ES-I3 (cell line): ENCODE measurements around the gene GJB4.
A peak's percentile ranks its signal among the peaks of the same experiment; 100 is the strongest.
"Not testable (repeated sequence)": the region's sequence is repeated elsewhere in the genome, so short reads cannot be mapped to it uniquely, and the experiment has no call there.

Experiments used
- H3K36me3 ChIP-seq: 2 replicates; pipeline ENCODE4 v1.6.1; 2013; ENCODE audit warnings: mild to moderate bottlenecking, low read length, control low read depth, moderate library complexity; ENCODE audit not compliant: insufficient read depth
- H3K4me1 ChIP-seq: 2 replicates; pipeline ENCODE4 v1.6.1; 2013; ENCODE audit warnings: mild to moderate bottlenecking, control low read depth, low read length; ENCODE audit not compliant: insufficient read depth
- H3K9ac ChIP-seq: 2 replicates; pipeline ENCODE4 v1.6.1; 2013; ENCODE audit warnings: low read depth, mild to moderate bottlenecking, low read length, moderate library complexity
- H3K9me3 ChIP-seq: 2 replicates; pipeline ENCODE4 v1.6.1; 2013; ENCODE audit warnings: mild to moderate bottlenecking, low read length, moderate library complexity; ENCODE audit not compliant: control insufficient read depth, insufficient read depth

Gene GJB4

DNA sequence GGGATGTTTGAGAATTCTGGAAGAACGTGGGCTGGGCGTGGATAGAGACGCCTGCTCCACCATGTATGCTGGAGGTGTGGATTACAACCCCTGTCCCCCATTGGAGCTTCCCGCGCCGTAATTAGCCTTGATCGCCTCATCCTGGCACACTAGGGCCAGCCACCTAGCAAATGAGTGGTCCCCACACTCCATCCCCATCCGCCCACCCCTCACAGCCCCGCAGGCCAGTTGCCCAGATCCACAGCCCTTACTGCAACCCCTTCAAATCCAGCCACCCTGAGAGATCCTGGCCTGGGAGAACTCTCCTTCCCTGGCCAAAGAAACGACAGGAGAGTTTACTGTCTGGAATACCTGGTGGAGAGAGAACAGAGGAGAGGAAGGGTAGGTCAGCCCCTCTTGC lies 32.9 kb downstream of the GJB4 start:
- Histone ChIP-seq H3K36me3 (no peaks in the 10 kb centered on the region), H3K9me3 (no peaks in the 10 kb centered on the region), H3K4me1 (peaks cover 11% of the 10 kb centered on the region), H3K9ac (peak overlapping the region; percentile 32; the same call in 1 of the 2 replicates)

DNA sequence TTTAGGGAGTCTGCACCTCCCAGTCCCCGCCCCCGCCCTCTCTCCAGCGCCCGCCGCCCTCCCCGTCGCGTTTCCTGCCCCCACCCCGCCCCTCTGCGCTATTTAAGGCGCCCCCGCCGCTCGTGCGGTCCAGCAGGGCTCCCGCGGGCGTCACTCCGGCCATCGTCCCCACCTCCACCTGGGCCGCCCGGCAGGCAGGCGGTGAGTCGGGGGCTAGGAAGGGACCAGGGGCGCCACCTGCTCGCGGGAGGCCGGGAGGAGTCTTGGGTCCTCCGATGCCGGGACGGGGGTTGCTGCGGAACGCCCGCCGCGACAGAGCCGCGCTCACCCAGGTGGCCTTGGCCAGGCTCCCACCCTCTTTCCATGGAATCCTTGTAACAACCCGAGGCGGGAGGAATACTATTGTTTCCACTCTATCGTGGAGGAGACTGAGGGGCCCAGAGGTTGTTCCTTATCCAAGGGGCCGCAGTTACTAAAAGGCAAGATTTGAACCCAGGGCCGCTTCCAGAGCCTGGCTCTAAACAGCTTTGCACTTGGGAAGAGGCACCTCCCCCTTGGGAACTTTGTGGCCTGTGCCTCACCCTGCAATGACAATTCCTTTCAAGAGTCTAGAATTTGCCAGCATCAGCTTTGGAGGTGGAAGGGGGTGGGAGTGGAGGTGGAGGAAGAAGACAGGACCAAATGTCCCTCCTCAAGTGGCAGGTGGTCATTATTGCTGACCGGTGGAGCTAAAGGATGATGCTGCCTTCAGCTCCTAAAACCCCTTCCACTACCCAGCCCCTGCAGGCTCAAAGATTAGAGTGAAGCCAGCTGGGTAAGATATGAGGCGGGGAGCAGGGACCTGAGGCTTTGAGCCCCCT lies 33.6 kb downstream of the GJB4 start, which contains the start of gene GJA4:
Gene GJA4, plus strand, starts transcription at position 132 of the 860 bp plus-strand sequence. CDS start 1,215 bp downstream, outside the sequence.
- no peaks in the 10 kb centered on the region for H3K9me3 ChIP-seq
- H3K9ac ChIP-seq: peak within 1 kb of the TSS; percentile 55; the same call in 1 of the 2 replicates
- no peaks in the 10 kb centered on the region for H3K36me3 ChIP-seq
- peaks cover 12% of the 10 kb centered on the region for H3K4me1 ChIP-seq

GRCh38 chr1:34794001-34794789 lies 34.7 kb downstream of the GJB4 start:
- no peak overlapping the region for H3K9ac ChIP-seq
- peaks cover 12% of the 10 kb centered on the region for H3K4me1 ChIP-seq
- H3K36me3 ChIP-seq: no peaks in the 10 kb centered on the region
- no peaks in the 10 kb centered on the region for H3K9me3 ChIP-seq

DNA sequence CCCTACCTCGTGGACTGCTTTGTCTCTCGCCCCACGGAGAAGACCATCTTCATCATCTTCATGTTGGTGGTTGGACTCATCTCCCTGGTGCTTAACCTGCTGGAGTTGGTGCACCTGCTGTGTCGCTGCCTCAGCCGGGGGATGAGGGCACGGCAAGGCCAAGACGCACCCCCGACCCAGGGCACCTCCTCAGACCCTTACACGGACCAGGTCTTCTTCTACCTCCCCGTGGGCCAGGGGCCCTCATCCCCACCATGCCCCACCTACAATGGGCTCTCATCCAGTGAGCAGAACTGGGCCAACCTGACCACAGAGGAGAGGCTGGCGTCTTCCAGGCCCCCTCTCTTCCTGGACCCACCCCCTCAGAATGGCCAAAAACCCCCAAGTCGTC lies 35.2 kb downstream of the GJB4 start:
- H3K36me3 ChIP-seq: no peaks in the 10 kb centered on the region
- no peak overlapping the region for H3K9ac ChIP-seq
- peaks cover 12% of the 10 kb centered on the region for H3K4me1 ChIP-seq
- no peaks in the 10 kb centered on the region for H3K9me3 ChIP-seq

DNA sequence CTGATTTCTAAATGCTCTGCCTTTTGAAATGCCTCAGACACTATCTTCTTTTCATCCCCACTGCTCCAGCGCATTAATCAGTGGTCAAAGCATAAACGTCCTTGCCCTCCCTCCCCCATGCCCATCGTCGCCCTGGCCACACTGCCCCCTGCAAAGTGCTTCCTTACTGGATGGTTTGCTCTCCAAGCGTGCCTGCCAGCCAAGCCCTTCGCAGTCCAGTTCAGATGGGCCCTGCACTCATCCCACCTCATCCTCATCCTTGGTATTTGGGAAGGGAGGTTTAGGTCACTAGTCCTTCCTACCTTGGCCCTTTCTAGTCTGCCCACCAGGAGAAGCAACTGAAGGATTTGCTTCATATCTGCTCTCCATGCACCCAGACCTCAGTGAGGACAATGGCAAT lies 36.4 kb downstream of the GJB4 start:
- peaks cover 12% of the 10 kb centered on the region for H3K4me1 ChIP-seq
- H3K36me3 ChIP-seq: no peaks in the 10 kb centered on the region
- no peaks in the 10 kb centered on the region for H3K9me3 ChIP-seq
- no peak overlapping the region for H3K9ac ChIP-seq

DNA sequence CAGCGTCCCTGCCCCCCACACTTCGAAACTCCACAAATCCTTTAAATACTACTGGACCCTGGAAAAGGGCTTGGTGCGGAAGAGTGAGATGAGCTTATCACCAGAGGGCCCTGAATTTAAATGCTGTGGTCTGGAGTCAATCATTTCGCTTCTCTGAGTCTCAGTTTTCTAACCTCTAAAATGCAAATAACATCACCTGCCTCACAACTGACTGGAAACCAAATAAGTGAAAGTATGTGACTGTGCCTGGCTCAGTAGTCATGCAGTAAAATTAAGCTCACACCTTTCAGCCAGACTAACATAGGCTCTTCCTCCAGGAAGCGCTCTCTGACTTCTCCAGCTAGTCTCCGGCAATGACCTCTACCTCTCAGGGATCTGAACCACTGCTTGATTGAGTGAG lies 37.5 kb downstream of the GJB4 start:
- no peaks in the 10 kb centered on the region for H3K36me3 ChIP-seq
- H3K4me1 ChIP-seq: peaks cover 12% of the 10 kb centered on the region
- no peaks in the 10 kb centered on the region for H3K9me3 ChIP-seq
- no peak overlapping the region for H3K9ac ChIP-seq

GRCh38 chr1:34800214-34800613 lies 40.7 kb downstream of the GJB4 start:
- Histone ChIP-seq H3K9ac (no peak overlapping the region), H3K4me1 (peaks cover 12% of the 10 kb centered on the region), H3K9me3 (no peaks in the 10 kb centered on the region), H3K36me3 (no peaks in the 10 kb centered on the region)

- no peak overlapping the region for H3K9ac ChIP-seq
- no peaks in the 10 kb centered on the region for H3K4me1 ChIP-seq
- no peaks in the 10 kb centered on the region for H3K36me3 ChIP-seq
- H3K9me3 ChIP-seq: no peaks in the 10 kb centered on the region
These were observed 44.2 kb downstream of the GJB4 start for GRCh38 chr1:34803770-34804169.

DNA sequence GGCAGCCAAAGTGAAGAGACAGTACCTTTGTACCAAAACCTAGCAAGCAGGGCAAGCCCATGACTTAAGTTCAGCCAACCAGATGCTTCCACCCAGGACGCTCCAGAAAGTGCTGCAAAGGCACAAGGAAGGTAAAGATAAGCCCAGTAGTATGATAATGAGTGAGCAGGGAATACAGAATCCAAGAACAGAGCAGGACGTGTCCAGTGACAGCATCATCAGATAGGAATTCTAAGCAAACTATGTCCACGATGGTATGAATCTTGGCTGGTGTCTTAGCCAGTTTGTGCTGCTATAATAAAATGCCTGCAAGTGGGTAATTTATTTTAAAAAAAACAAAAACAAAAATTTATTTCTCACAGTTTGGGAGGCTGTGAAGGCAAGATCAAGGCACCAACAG lies 46.9 kb downstream of the GJB4 start:
- Histone ChIP-seq H3K36me3 (no peaks in the 10 kb centered on the region), H3K9ac (no peak overlapping the region), H3K9me3 (no peaks in the 10 kb centered on the region), H3K4me1 (no peaks in the 10 kb centered on the region)

GRCh38 chr1:34808051-34808810 lies 48.7 kb downstream of the GJB4 start:
- Histone ChIP-seq H3K36me3 (no peaks in the 10 kb centered on the region), H3K9me3 (no peaks in the 10 kb centered on the region), H3K9ac (no peak overlapping the region), H3K4me1 (no peaks in the 10 kb centered on the region)

- H3K36me3 ChIP-seq, H3K9me3 ChIP-seq, H3K9ac ChIP-seq, H3K4me1 ChIP-seq: not testable (repeated sequence)
These were observed 51.2 kb downstream of the GJB4 start for GRCh38 chr1:34810781-34811180.
